HG03064 (cell line): ENCODE data around the gene BCKDHA.
"Not testable (repeated sequence)": the region's sequence is repeated elsewhere in the genome, so short reads cannot be mapped to it uniquely, and the experiment has no call there.

Experiments used
- ATAC-seq: cut with Tn5 transposase; IDR thresholded peaks from one replicate; pipeline ENCODE4 v1.9.1; 2021; ENCODE audit warnings: low read depth; ENCODE audit not compliant: unreplicated experiment

BCKDHA gene

GRCh38 chr19:41364524-41365391 is 32.9 kb upstream of the BCKDHA start:
- ATAC-seq = no peak

- no peak for ATAC-seq
Observed at GRCh38 chr19:41366089-41366488, 31.5 kb upstream of the BCKDHA start.

- no peak for ATAC-seq
Observed at GRCh38 chr19:41367848-41368301, 29.7 kb upstream of the BCKDHA start.

- ATAC-seq = no peak
Observed at GRCh38 chr19:41369769-41370168, 27.8 kb upstream of the BCKDHA start.

- ATAC-seq = not testable (repeated sequence)
Observed at GRCh38 chr19:41371119-41371518, 26.5 kb upstream of the BCKDHA start.

- ATAC-seq = no peak
Observed at GRCh38 chr19:41371541-41371940, 26.1 kb upstream of the BCKDHA start.

- no peak for ATAC-seq
Observed at GRCh38 chr19:41372501-41372900, 25.1 kb upstream of the BCKDHA start.

GRCh38 chr19:41373993-41374392 is 23.6 kb upstream of the BCKDHA start:
- no peak for ATAC-seq

- ATAC-seq = no peak
Observed at GRCh38 chr19:41376241-41376997, 21.2 kb upstream of the BCKDHA start, which contains the start of gene TMEM91. Gene TMEM91, plus strand, starts transcription at chr19:41376533. Its CDS starts 1,777 bp downstream, at chr19:41378310.

- no peak for ATAC-seq
Observed at GRCh38 chr19:41376998-41377365, 20.6 kb upstream of the BCKDHA start.

GRCh38 chr19:41377977-41378709 is 19.5 kb upstream of the BCKDHA start:
- no peak for ATAC-seq

GRCh38 chr19:41381536-41381935 is 16.1 kb upstream of the BCKDHA start:
- not testable (repeated sequence) for ATAC-seq

GRCh38 chr19:41384351-41384750 is 13.3 kb upstream of the BCKDHA start:
- ATAC-seq = no peak

- no peak for ATAC-seq
Observed at GRCh38 chr19:41386442-41386841, 11.2 kb upstream of the BCKDHA start.

GRCh38 chr19:41391618-41392017 is 6.0 kb upstream of the BCKDHA start:
- ATAC-seq = no peak

GRCh38 chr19:41392775-41393174 is 4.8 kb upstream of the BCKDHA start:
- no peak for ATAC-seq

GRCh38 chr19:41395355-41395754 is 2.3 kb upstream of the BCKDHA start:
- no peak for ATAC-seq

GRCh38 chr19:41398050-41398418 is 416 bp downstream of the BCKDHA start:
- no peak for ATAC-seq

- no peak for ATAC-seq
Observed at GRCh38 chr19:41398598-41398997, 980 bp downstream of the BCKDHA start.

- ATAC-seq = no peak
Observed at GRCh38 chr19:41399091-41399490, 1.5 kb downstream of the BCKDHA start.

- ATAC-seq = no peak
Observed at GRCh38 chr19:41399525-41399924, 1.9 kb downstream of the BCKDHA start.
